ENCODE results near the gene KSR1.

DNA sequence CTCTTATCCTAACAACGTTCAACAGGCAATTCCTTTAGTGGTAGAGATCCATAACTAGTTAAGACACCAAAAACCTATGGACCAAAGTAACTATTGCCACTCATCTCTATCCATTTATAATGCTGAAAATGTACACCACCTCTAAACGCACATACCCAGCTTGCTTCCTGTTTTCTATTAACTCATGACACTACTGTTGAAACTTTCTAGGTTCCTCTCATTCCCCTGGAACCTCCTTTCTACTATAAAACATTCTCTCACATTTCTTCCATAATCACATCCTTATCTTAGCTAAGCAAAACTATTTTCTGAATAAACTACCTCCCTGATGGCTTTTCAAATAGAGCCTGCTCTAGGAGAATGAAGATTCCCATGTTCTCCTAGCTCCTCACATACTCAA is 42.9 kb upstream of the KSR1 start:
- no peak for TF ChIP-seq CTCF (IDR thresholded peaks at IDR 0.05; ENCODE audit: poor library complexity, severe bottlenecking)
- no peak for TF ChIP-seq POLR2AphosphoS5 (IDR thresholded peaks at IDR 0.05)
- TF ChIP-seq, protein P1, sequence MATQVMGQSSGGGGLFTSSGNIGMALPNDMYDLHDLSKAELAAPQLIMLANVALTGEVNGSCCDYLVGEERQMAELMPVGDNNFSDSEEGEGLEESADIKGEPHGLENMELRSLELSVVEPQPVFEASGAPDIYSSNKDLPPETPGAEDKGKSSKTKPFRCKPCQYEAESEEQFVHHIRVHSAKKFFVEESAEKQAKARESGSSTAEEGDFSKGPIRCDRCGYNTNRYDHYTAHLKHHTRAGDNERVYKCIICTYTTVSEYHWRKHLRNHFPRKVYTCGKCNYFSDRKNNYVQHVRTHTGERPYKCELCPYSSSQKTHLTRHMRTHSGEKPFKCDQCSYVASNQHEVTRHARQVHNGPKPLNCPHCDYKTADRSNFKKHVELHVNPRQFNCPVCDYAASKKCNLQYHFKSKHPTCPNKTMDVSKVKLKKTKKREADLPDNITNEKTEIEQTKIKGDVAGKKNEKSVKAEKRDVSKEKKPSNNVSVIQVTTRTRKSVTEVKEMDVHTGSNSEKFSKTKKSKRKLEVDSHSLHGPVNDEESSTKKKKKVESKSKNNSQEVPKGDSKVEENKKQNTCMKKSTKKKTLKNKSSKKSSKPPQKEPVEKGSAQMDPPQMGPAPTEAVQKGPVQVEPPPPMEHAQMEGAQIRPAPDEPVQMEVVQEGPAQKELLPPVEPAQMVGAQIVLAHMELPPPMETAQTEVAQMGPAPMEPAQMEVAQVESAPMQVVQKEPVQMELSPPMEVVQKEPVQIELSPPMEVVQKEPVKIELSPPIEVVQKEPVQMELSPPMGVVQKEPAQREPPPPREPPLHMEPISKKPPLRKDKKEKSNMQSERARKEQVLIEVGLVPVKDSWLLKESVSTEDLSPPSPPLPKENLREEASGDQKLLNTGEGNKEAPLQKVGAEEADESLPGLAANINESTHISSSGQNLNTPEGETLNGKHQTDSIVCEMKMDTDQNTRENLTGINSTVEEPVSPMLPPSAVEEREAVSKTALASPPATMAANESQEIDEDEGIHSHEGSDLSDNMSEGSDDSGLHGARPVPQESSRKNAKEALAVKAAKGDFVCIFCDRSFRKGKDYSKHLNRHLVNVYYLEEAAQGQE (IDR thresholded peaks at IDR 0.05; ENCODE audit: borderline replicate concordance) = no peak
- no peak for TF ChIP-seq EZH2 (IDR thresholded peaks at IDR 0.05; ENCODE audit: borderline replicate concordance, insufficient read depth, low read length, poor library complexity, severe bottlenecking)
- TF ChIP-seq RAD21 (conservative IDR thresholded peaks at IDR 0.05) = no peak
